ENCODE results near the gene UBL7.
A peak's percentile ranks its signal among the peaks of the same experiment; 100 is the strongest.

UBL7 gene

GRCh38 chr15:74405823-74406222, 55.1 kb downstream of the UBL7 start:
- Histone ChIP-seq H3K27ac (ENCODE audit: low read depth, low read length) (no peak overlapping the region), H3K36me3 (ENCODE audit: low read length) (no peaks in the 10 kb centered on the region)

GRCh38 chr15:74403991-74404563, 56.9 kb downstream of the UBL7 start:
- no peak overlapping the region for H3K9ac ChIP-seq (ENCODE audit: low read length)
- peak overlapping the region; percentile 14 for H3K4me2 ChIP-seq (ENCODE audit: low read depth, low read length, poor library complexity, severe bottlenecking)
- H3K9me2 ChIP-seq (replicated peaks; ENCODE audit: insufficient read depth, low read length) = no peaks in the 10 kb centered on the region

More at GRCh38 chr15:74405823-74406222, 55.1 kb downstream of the UBL7 start:
- H3K9me3 ChIP-seq (ENCODE audit: insufficient read depth, low read length) = no peaks in the 10 kb centered on the region
- H3K27me3 ChIP-seq (ENCODE audit: low read length) = no peaks in the 10 kb centered on the region
- no peak overlapping the region for H2AFZ ChIP-seq (ENCODE audit: low read depth, low read length, severe bottlenecking)
- no peaks in the 10 kb centered on the region for H3F3A ChIP-seq (ENCODE audit: insufficient read depth)
- H3K9me2 ChIP-seq (replicated peaks; ENCODE audit: insufficient read depth, low read length) = no peaks in the 10 kb centered on the region
- H3K79me2 ChIP-seq (ENCODE audit: insufficient read depth, low read length) = no peaks in the 10 kb centered on the region
- H3K4me2 ChIP-seq (ENCODE audit: low read depth, low read length, poor library complexity, severe bottlenecking) = no peak overlapping the region
- H4K20me1 ChIP-seq (ENCODE audit: low read depth, low read length) = no peaks in the 10 kb centered on the region
- H3K4me3 ChIP-seq (ENCODE audit: insufficient read depth, low read length, poor library complexity, severe bottlenecking) = no peak overlapping the region
- TF ChIP-seq EZH2phosphoT487 (conservative IDR thresholded peaks at IDR 0.05; ENCODE audit: low read length) (no peak), CTCF (IDR thresholded peaks at IDR 0.05; ENCODE audit: insufficient read depth, low read length, poor library complexity, severe bottlenecking) (no peak)
- H3K9ac ChIP-seq (ENCODE audit: low read length) = no peak overlapping the region

GRCh38 chr15:74403588-74403919, 57.4 kb downstream of the UBL7 start:
- Histone ChIP-seq H4K20me1 (ENCODE audit: low read depth, low read length) (no peaks in the 10 kb centered on the region), H3F3A (ENCODE audit: insufficient read depth) (no peaks in the 10 kb centered on the region; the same call in 1 of the 2 replicates), H2AFZ (ENCODE audit: low read depth, low read length, severe bottlenecking) (no peak overlapping the region), H3K36me3 (ENCODE audit: low read length) (no peaks in the 10 kb centered on the region), H3K9me3 (ENCODE audit: insufficient read depth, low read length) (no peaks in the 10 kb centered on the region), H3K4me2 (ENCODE audit: low read depth, low read length, poor library complexity, severe bottlenecking) (peak overlapping the region; percentile 14), H3K79me2 (ENCODE audit: insufficient read depth, low read length) (no peaks in the 10 kb centered on the region), H3K27ac (ENCODE audit: low read depth, low read length) (no peak overlapping the region), H3K4me3 (ENCODE audit: insufficient read depth, low read length, poor library complexity, severe bottlenecking) (no peak overlapping the region), H3K27me3 (ENCODE audit: low read length) (no peaks in the 10 kb centered on the region), H3K9ac (ENCODE audit: low read length) (no peak overlapping the region), H3K9me2 (replicated peaks; ENCODE audit: insufficient read depth, low read length) (no peaks in the 10 kb centered on the region)
- TF ChIP-seq CTCF (IDR thresholded peaks at IDR 0.05; ENCODE audit: insufficient read depth, low read length, poor library complexity, severe bottlenecking) (no peak), EZH2phosphoT487 (conservative IDR thresholded peaks at IDR 0.05; ENCODE audit: low read length) (no peak)

More at GRCh38 chr15:74403991-74404563, 56.9 kb downstream of the UBL7 start:
- Histone ChIP-seq H3K36me3 (ENCODE audit: low read length) (no peaks in the 10 kb centered on the region), H3K79me2 (ENCODE audit: insufficient read depth, low read length) (no peaks in the 10 kb centered on the region), H3K4me3 (ENCODE audit: insufficient read depth, low read length, poor library complexity, severe bottlenecking) (no peak overlapping the region), H3K9me3 (ENCODE audit: insufficient read depth, low read length) (no peaks in the 10 kb centered on the region), H3K27ac (ENCODE audit: low read depth, low read length) (no peak overlapping the region), H2AFZ (ENCODE audit: low read depth, low read length, severe bottlenecking) (no peak overlapping the region), H4K20me1 (ENCODE audit: low read depth, low read length) (no peaks in the 10 kb centered on the region), H3K27me3 (ENCODE audit: low read length) (no peaks in the 10 kb centered on the region), H3F3A (ENCODE audit: insufficient read depth) (no peaks in the 10 kb centered on the region; the same call in 1 of the 2 replicates)
- TF ChIP-seq CTCF (IDR thresholded peaks at IDR 0.05; ENCODE audit: insufficient read depth, low read length, poor library complexity, severe bottlenecking) (no peak), EZH2phosphoT487 (conservative IDR thresholded peaks at IDR 0.05; ENCODE audit: low read length) (no peak)
